GM12801 (cell line): Measurements from ENCODE around the gene ATL2.

Experiments
- CTCF ChIP-seq: IDR thresholded peaks from one replicate; pipeline ENCODE4 v1.5.1; 2011; ENCODE audit warnings: control low read depth; ENCODE audit not compliant: insufficient read length; ENCODE audit errors: extremely low read depth

The ATL2 gene

GRCh38 chr2:38294597-38294996 lies 82.5 kb downstream of the ATL2 start:
- no peak for TF ChIP-seq CTCF

- TF ChIP-seq CTCF = no peak
These were observed 83.8 kb downstream of the ATL2 start for GRCh38 chr2:38293152-38293865.

- TF ChIP-seq CTCF = no peak
These were observed 86.7 kb downstream of the ATL2 start for GRCh38 chr2:38290332-38290731.

GRCh38 chr2:38284971-38285370 lies 92.1 kb downstream of the ATL2 start:
- no peak for TF ChIP-seq CTCF

GRCh38 chr2:38281095-38281742 lies 95.9 kb downstream of the ATL2 start:
- no peak for TF ChIP-seq CTCF

GRCh38 chr2:38279201-38279600 lies 97.9 kb downstream of the ATL2 start:
- TF ChIP-seq CTCF = no peak

- TF ChIP-seq CTCF = no peak
These were observed 99.6 kb downstream of the ATL2 start for GRCh38 chr2:38277245-38278116.
